Neural cell (in vitro differentiated cells): ENCODE results near the gene PIK3CA.

Source experiments
- EZH2 ChIP-seq: fragments of 200-600, 300-800 bp; shearing (Covaris generic), sonication (generic); IDR thresholded peaks from 2 replicates; pipeline ENCODE4 v1.6.1; 2014; ENCODE audit warnings: antibody characterized with exemption, low read length, borderline replicate concordance, mild to moderate bottlenecking; ENCODE audit not compliant: insufficient read depth, poor library complexity, severe bottlenecking
- MXI1 ChIP-seq: fragments of 450-650 bp; conservative IDR thresholded peaks from 2 replicates; pipeline ENCODE4 v1.6.1; 2014; ENCODE audit warnings: antibody characterized with exemption, mild to moderate bottlenecking; ENCODE audit not compliant: poor library complexity, severe bottlenecking
- POLR2AphosphoS5 ChIP-seq: IDR thresholded peaks from 2 replicates; pipeline ENCODE4 v1.6.1; 2012
- SMC3 ChIP-seq: fragments of 450-650 bp; conservative IDR thresholded peaks from 2 replicates; pipeline ENCODE4 v1.6.1; 2014; ENCODE audit warnings: antibody characterized with exemption, mild to moderate bottlenecking, moderate library complexity; ENCODE audit not compliant: poor library complexity
- TF ChIP-seq, protein P1 (sequence below): fragments of 450-650 bp; IDR thresholded peaks from 2 replicates; pipeline ENCODE4 v1.5.1; 2014; ENCODE audit warnings: antibody characterized with exemption, mild to moderate bottlenecking, moderate library complexity; ENCODE audit not compliant: poor library complexity, severe bottlenecking

DNA sequence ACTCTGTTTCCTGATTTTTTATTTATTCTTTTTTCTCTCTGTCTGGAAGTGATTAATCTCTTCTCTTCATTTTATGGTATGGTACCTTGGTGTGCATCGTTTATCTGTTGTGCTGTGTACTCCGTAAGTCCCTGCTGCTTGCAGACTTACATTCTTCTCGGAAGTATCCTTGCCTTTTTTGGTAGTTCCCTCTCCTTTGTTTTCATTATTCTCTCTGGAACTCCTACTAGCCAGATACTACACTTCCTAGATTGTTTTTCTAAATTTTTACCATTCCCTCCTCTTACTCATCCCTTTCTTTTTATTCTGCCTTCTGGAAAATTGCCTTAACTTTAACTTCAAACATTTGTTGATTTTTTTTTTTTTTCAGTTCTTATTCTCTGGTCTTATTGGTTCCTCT, 27.2 kb downstream of the PIK3CA start:
- TF ChIP-seq SMC3, result no peak
- TF ChIP-seq, protein P1, sequence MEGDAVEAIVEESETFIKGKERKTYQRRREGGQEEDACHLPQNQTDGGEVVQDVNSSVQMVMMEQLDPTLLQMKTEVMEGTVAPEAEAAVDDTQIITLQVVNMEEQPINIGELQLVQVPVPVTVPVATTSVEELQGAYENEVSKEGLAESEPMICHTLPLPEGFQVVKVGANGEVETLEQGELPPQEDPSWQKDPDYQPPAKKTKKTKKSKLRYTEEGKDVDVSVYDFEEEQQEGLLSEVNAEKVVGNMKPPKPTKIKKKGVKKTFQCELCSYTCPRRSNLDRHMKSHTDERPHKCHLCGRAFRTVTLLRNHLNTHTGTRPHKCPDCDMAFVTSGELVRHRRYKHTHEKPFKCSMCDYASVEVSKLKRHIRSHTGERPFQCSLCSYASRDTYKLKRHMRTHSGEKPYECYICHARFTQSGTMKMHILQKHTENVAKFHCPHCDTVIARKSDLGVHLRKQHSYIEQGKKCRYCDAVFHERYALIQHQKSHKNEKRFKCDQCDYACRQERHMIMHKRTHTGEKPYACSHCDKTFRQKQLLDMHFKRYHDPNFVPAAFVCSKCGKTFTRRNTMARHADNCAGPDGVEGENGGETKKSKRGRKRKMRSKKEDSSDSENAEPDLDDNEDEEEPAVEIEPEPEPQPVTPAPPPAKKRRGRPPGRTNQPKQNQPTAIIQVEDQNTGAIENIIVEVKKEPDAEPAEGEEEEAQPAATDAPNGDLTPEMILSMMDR, result no peak
- no peak for TF ChIP-seq POLR2AphosphoS5
- no peak for TF ChIP-seq MXI1
- no peak for TF ChIP-seq EZH2
